Heart left ventricle (tissue), 13 donors: ENCODE results near the gene PCP4.

Experiments
- POLR2A ChIP-seq, 2 donors: fragments of 450-650 bp; IDR thresholded peaks; one replicate each; pipeline ENCODE4 v1.6.1; 2017; ENCODE audit warnings: antibody characterized with exemption in 2 of 2, mild to moderate bottlenecking in 2 of 2, moderate library complexity in 2 of 2
- TF ChIP-seq, protein P1 (sequence below), 12 donors: fragments of 200-600 bp; sonication (generic) in 4 of 12; IDR thresholded peaks; one replicate each; pipeline versions ENCODE4 v1.5.0 to v1.8.0; 2018 to 2022; ENCODE audit warnings: antibody characterized with exemption in 12 of 12, mild to moderate bottlenecking in 5 of 12
- donor health status: ischemic (EF 13 %, LVEDD 7.1; RV severe dilation, severe dysfunction).
- donor health status: DM: no; HTN: yes; CAD: no.
- donor health status: DM: no; HTN: no; CAD: no.
- donor health status: ischemic (EF 25% LVEDD 6.9; RV normal size, moderate dysfunction).
- donor health status: ischemic (EF 25% LVEDD 5.7; RV mildly dilated, moderate dysfunction).
- donor health status: ischemic (EF 35%, LVEDD 5.7; RV mildly dilated, moderate dysfunction).
- donor health status: nonischemic (EF 11% LVEDD 7.7; RV severe dilation, severe dysfunction).
- donor health status: DM: yes; HTN: yes; CAD: no.
- donor health status: PGD.
- donor health status: ischemic (EF 29% LVEDD 5.4; RV normal size, mild dysfunction).
- donor health status: nonischemic (EF 23%, LVEDD 6.1; RV moderate dilation, normal function).

DNA sequence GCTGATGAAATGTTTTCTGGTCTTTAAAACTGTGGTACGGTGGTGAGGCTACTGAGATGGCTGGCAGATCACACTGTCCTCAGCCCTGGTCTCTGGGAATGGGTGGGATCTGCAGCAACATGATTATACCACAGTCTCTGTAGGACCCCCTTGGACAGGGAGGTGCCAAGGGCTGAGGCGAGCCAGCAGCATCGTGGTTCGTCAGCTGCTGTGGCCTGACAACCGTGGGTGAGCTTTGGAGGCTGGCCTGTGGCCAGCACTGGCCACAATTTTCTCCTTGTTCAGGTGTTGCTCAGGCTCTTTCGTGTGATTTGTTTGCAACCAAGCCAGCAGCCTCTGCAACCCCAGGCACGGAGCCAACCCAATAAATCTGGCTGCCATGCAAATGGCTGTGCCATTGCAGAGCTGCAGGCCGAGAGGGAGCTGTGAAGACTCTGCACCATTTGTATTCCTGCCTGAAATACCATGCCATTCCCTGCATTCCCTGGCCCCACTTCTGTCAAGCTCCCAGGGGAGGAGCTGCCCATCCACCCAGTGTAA, 70.9 kb downstream of the PCP4 start:
- TF ChIP-seq POLR2A (IDR thresholded peaks at IDR 0.05): no peak
- TF ChIP-seq, protein P1, sequence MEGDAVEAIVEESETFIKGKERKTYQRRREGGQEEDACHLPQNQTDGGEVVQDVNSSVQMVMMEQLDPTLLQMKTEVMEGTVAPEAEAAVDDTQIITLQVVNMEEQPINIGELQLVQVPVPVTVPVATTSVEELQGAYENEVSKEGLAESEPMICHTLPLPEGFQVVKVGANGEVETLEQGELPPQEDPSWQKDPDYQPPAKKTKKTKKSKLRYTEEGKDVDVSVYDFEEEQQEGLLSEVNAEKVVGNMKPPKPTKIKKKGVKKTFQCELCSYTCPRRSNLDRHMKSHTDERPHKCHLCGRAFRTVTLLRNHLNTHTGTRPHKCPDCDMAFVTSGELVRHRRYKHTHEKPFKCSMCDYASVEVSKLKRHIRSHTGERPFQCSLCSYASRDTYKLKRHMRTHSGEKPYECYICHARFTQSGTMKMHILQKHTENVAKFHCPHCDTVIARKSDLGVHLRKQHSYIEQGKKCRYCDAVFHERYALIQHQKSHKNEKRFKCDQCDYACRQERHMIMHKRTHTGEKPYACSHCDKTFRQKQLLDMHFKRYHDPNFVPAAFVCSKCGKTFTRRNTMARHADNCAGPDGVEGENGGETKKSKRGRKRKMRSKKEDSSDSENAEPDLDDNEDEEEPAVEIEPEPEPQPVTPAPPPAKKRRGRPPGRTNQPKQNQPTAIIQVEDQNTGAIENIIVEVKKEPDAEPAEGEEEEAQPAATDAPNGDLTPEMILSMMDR (IDR thresholded peaks at IDR 0.05): no peak
